SH-SY5Y (cell line): ENCODE results near the gene GRK6.

Experiments used
- GATA2 ChIP-seq: IDR thresholded peaks from 2 replicates; pipeline ENCODE4 v1.6.1; 2011; ENCODE audit warnings: mild to moderate bottlenecking, low read depth, low read length
- GATA3 ChIP-seq: IDR thresholded peaks from 2 replicates; pipeline ENCODE4 v1.6.1; 2011; ENCODE audit warnings: low read depth, mild to moderate bottlenecking, low read length, moderate library complexity

GRCh38 chr5:177452688-177453638 lies 26.5 kb downstream of the GRK6 start:
- TF ChIP-seq GATA2 (peak; percentile 30; the same call in 1 of the 2 replicates), GATA3 (no peak)
